Measurements from ENCODE around the gene TMEM59. TPM values are rescaled to one million over a fixed set of nuclear protein-coding genes. Genes with fewer than 3 reads are reported as not detected.
"Not testable (repeated sequence)": the region's sequence is repeated elsewhere in the genome, so short reads cannot be mapped to it uniquely, and the experiment has no call there.

Gene TMEM59
- total and polyA plus RNA-seq, 2 of the 8 experiments (the other 6 are each of a cell fraction or from before 2014, with no cell fraction given), result 116 to 139 TPM

GRCh38 chr1:54003750-54004480, 49.1 kb downstream of the TMEM59 start:
- H3K4ac ChIP-seq (replicated peaks; ENCODE audit: insufficient read length, low read depth, low read length); FAIRE-seq; H3K4me1 ChIP-seq (replicated peaks in 1 of 4; ENCODE audit: control insufficient read depth in 3 of 4, insufficient read depth in 4 of 4, low read length in 3 of 4); H4K8ac ChIP-seq (ENCODE audit: extremely low read depth, insufficient read depth, low read length); H3K56ac ChIP-seq (replicated peaks; ENCODE audit: insufficient read length, low read depth, low read length); H2AK5ac ChIP-seq (ENCODE audit: low read depth, low read length); H2AFZ ChIP-seq (ENCODE audit: low read length); H4K91ac ChIP-seq (replicated peaks; ENCODE audit: insufficient read length, low read length); H4K5ac ChIP-seq (ENCODE audit: insufficient read length, low read depth, low read length); H3K36me3 ChIP-seq (ENCODE audit: control insufficient read depth in 2 of 4, insufficient read depth in 4 of 4, low read length in 3 of 4); H4K20me1 ChIP-seq (replicated peaks in 1 of 2; ENCODE audit: control insufficient read depth in 1 of 2, insufficient read depth in 2 of 2, low read length in 2 of 2); H2BK12ac ChIP-seq (ENCODE audit: low read depth, low read length); H3K18ac ChIP-seq (ENCODE audit: extremely low read depth, low read length); H3K79me2 ChIP-seq (ENCODE audit: control insufficient read depth in 1 of 2, insufficient read depth in 2 of 2, low read length in 2 of 2); H3K23me2 ChIP-seq (ENCODE audit: low read depth, low read length); H2BK120ac ChIP-seq (replicated peaks; ENCODE audit: low read depth, low read length); POLR2A ChIA-PET (ENCODE audit: partially characterized antibody); H2BK15ac ChIP-seq (ENCODE audit: low read length); H3K79me1 ChIP-seq (ENCODE audit: low read depth, low read length); H3K27me3 ChIP-seq (replicated peaks in 1 of 4; ENCODE audit: control insufficient read depth in 3 of 4, extremely low read depth in 1 of 4, insufficient read depth in 3 of 4, low read length in 3 of 4); H3K23ac ChIP-seq (ENCODE audit: insufficient read length); DNase-seq (ENCODE audit: low read depth in 1 of 2, low spot score in 2 of 2); H3K4me2 ChIP-seq (ENCODE audit: insufficient read depth in 1 of 2, low read depth in 2 of 2, low read length in 2 of 2); H3K9ac ChIP-seq (replicated peaks in 1 of 4; ENCODE audit: extremely low read depth in 1 of 4, low read depth in 3 of 4, low read length in 3 of 4); H2BK20ac ChIP-seq (ENCODE audit: low read length); H3K14ac ChIP-seq (ENCODE audit: insufficient read length); H3K4me3 ChIP-seq (ENCODE audit: extremely low read depth in 1 of 4, insufficient read depth in 2 of 4, low read depth in 3 of 4, low read length in 4 of 4); H3K27ac ChIP-seq (ENCODE audit: low read depth, low read length); H2BK5ac ChIP-seq (ENCODE audit: low read depth, low read length): not testable (repeated sequence)
- H3K9me3 ChIP-seq (ENCODE audit: insufficient read depth in 2 of 2, low read depth in 1 of 2, low read length in 1 of 2), result peaks cover 3 to 17% of the 10 kb centered on the region in 2 experiments; a peak in 3 of 4 replicates
- WGBS, 2 experiments (ENCODE audit: extremely low coverage in 1 of 2, insufficient coverage in 1 of 2, insufficient read length in 1 of 2, insufficient replicate concordance in 2 of 2, low coverage in 1 of 2, low lambda C conversion rate in 2 of 2, missing lambda C conversion rate in 1 of 2), result 91% methylated on average over 13 of the region's 19 CpGs; no CpG with 5 or more reads in 1 of the 2 experiments
- CTCF ChIA-PET (ENCODE audit: partially characterized antibody), result interaction anchor here (1.5 to 4.1 kb wide), 3 partner anchors 12 to 80 kb away, joined by 3 to 18 read pairs (median 6); no protein-coding TSS in a partner anchor
